Measurements from ENCODE around the gene AEN. TPM values are rescaled to one million over a fixed set of nuclear protein-coding genes. Genes with fewer than 3 reads are reported as not detected.

The AEN gene
- total RNA-seq, 4 donors from 2014 or later: 7.7 to 10.3 (median 8.4) TPM

DNA sequence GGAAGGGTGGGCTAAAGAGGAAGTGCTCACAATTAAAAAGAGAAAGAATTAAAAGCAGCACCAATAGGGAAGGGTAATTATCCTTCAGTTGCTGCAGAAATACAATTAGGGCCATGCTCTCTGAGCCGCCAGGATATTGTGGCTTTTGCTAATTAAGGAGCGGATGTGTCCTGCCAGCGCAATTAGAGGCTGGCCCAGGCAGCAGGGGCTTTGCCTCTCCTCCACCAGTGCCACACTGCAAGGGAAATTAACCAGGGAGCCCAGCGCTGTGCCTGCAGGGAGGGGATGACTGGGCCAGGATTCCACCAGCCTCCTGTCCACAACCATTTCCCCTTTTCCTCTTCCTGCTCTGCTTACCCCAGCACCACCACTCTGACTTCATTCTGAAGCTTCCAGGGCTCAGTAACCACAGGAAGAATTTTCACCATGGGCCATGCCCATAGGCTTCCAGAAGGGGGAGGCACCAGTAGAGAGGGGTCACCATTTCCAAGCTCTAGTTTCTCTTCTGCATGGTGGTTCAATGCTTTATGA is 10.4 kb upstream of the AEN start:
- intact Hi-C loops (cut with DNase I; ENCODE audit: low total_unique reads): loop anchor here (10.0 kb wide), 1 partner anchor 136 kb away; no protein-coding TSS in a partner anchor
- no peak for TF ChIP-seq CTCF (IDR thresholded peaks at IDR 0.05)
- DNase-seq (ENCODE audit: low spot score in 2 of 2): no peak
- no peak overlapping the region for H3K4me3 ChIP-seq (ENCODE audit: low read depth, poor library complexity, severe bottlenecking)
- WGBS, 2 donors: 19 to 26% methylated on average over 4 of the region's 4 CpGs

- TF ChIP-seq CTCF (IDR thresholded peaks at IDR 0.05) (no peak), POLR2A (IDR thresholded peaks at IDR 0.05) (no peak)
- no peak overlapping the region for H3K4me3 ChIP-seq (ENCODE audit: low read depth, poor library complexity, severe bottlenecking)
- intact Hi-C loops (cut with DNase I; ENCODE audit: low total_unique reads): loop anchor here (10.0 kb wide), 1 partner anchor 137 kb away; no protein-coding TSS in a partner anchor
- DNase-seq (ENCODE audit: low spot score in 2 of 2): no peak
- WGBS, 2 donors: 55 to 73% methylated on average over 4 to 5 of the region's 7 CpGs
Observed at GRCh38 chr15:88612186-88612796, 8.8 kb upstream of the AEN start.

DNA sequence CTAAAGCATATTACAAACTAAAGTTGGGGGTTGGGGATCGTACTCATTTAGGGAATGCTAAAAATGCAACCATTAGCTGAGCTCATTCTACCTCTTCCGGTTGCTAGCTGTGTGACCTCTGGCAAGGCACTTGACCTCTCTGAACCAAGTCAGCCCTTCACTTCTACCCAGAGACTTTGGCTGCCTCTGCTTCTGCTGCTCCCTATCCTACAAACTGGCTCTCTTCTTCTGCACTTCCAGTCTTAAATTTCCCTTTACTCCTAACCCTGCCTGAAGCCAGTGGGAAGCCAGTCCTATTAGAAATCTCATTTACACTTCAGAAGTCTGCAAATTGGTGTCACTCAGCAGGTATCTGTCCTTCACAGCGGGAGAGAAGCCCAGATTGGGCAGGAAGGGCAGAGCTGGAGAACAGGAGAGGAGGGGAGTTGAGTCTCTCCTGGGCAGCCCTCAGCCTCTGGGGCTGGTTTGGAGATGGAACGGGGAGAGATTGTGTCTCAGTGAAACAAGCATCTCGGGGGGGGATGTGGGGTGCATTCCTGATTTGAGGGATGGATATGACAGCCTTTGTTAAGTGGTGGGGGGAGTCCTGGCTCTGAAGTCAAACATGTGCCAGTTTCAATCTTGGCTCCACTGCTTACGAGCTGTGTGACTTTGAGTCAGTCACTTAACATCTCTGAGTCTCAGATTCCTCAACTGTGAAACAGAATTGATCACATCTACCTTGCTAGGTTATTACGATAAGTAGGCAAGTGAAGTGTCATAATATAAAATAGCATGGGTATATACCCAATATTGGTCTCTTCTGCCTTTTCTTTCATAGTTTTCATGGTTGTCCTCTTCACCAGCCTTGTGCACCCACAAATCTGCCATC is 7.8 kb upstream of the AEN start:
- H3K4me3 ChIP-seq (ENCODE audit: low read depth, poor library complexity, severe bottlenecking): no peak overlapping the region
- TF ChIP-seq CTCF (IDR thresholded peaks at IDR 0.05) (no peak), POLR2A (IDR thresholded peaks at IDR 0.05) (no peak)
- DNase-seq (ENCODE audit: low spot score in 2 of 2): no peak
- intact Hi-C loops (cut with DNase I; ENCODE audit: low total_unique reads): loop anchor here (10.0 kb wide), 1 partner anchor 139 kb away; no protein-coding TSS in a partner anchor
- WGBS, 2 donors: 39 to 46% methylated on average over 7 of the region's 7 CpGs

GRCh38 chr15:88615303-88616107 is 5.6 kb upstream of the AEN start:
- TF ChIP-seq POLR2A (IDR thresholded peaks at IDR 0.05) (no peak), CTCF (IDR thresholded peaks at IDR 0.05) (no peak)
- H3K4me3 ChIP-seq (ENCODE audit: low read depth, poor library complexity, severe bottlenecking): no peak overlapping the region
- 79% methylated on average over 11 of the region's 11 CpGs for WGBS, 2 donors
- intact Hi-C loops (cut with DNase I; ENCODE audit: low total_unique reads): loop anchor here (10.0 kb wide), 1 partner anchor 141 kb away; no protein-coding TSS in a partner anchor
- no peak for DNase-seq (ENCODE audit: low spot score in 2 of 2)

GRCh38 chr15:88616240-88616639 is 4.9 kb upstream of the AEN start:
- WGBS, 2 donors: 81 to 91% methylated on average over 4 of the region's 4 CpGs
- no peak overlapping the region for H3K4me3 ChIP-seq (ENCODE audit: low read depth, poor library complexity, severe bottlenecking)
- no peak for TF ChIP-seq POLR2A (IDR thresholded peaks at IDR 0.05)
- intact Hi-C loops (cut with DNase I; ENCODE audit: low total_unique reads): loop anchor here (10.0 kb wide), 1 partner anchor 141 kb away; no protein-coding TSS in a partner anchor
- DNase-seq (ENCODE audit: low spot score in 2 of 2): no peak

Data from lower leg skin (tissue), 4 donors.